GM19468 (cell line): Measurements from ENCODE around the gene ALDH3B2.
A peak's percentile ranks its signal among the peaks of the same experiment; 100 is the strongest.
"Not testable (repeated sequence)": the region's sequence is repeated elsewhere in the genome, so short reads cannot be mapped to it uniquely, and the experiment has no call there.

Source experiments
- ATAC-seq: cut with Tn5 transposase; IDR thresholded peaks from one replicate; pipeline ENCODE4 v1.9.1; 2021; ENCODE audit warnings: mild to moderate bottlenecking, moderate library complexity, moderate number of reproducible peaks; ENCODE audit not compliant: unreplicated experiment; ENCODE audit errors: extremely low read depth

The ALDH3B2 gene

GRCh38 chr11:67632175-67632981, 42.0 kb downstream of the ALDH3B2 start:
- no peak for ATAC-seq

DNA sequence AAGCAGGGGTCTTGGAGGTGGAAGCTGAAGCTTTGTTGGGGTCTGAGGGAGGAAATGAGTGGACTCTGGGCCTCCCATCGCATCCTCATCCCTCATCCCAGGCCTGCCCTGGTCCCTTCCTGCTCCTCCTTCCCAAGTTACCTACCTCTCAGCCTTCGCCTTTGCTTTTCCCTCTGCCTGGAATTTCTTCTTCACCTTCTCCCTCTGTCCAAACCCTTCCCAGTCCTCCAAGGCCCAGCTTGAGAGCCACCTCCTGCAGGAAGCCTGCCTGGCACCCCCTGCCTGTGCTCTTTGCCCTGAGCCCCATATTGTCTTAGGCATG, 42.6 kb downstream of the ALDH3B2 start:
- no peak for ATAC-seq

GRCh38 chr11:67631411-67631810, 43.0 kb downstream of the ALDH3B2 start:
- no peak for ATAC-seq

- ATAC-seq, result no peak
Observed at GRCh38 chr11:67630943-67631331, 43.5 kb downstream of the ALDH3B2 start.

DNA sequence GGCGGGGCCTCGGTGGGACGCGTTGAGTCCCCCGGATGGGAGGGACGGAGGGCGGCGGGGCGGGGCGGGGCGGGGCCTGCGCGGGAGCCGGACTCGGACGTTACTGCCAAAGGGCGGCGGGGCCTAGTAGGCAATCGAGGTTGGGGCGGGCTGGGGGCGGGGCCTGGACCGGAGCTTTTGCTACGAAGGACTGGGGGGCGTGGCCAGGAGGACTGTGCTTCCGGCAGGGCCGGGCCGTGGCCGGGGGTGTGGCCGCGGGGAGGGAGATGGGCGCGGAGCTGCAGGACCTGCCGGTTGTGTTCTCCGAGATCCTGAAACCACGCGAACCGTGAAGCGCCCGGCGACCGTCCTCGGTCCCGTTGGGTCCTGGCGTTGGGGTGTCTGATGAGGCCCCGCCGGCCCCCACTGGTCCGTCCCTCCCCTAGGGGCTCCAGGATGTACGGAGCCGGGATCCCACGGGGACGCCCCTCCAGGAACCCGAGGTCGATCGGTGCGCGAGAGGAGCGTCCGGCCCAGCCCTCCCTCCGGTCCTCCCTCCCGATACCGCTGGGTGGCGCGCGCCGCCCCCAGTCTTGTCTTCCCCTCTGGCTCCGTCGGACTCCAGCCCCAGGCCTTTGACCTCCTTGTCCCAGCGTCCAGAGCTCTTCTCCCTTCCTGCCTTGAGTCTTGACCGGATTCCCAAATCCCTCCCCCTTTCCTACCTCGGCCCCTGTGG, 44.0 kb downstream of the ALDH3B2 start:
- ATAC-seq, result peak; percentile 17

- ATAC-seq, result peak; percentile 44
Observed at GRCh38 chr11:67629386-67630227, 44.8 kb downstream of the ALDH3B2 start, which contains the start of gene NUDT8. Gene NUDT8, minus strand, starts transcription at chr11:67629937. Its CDS starts 26 bp downstream, at chr11:67629911.

DNA sequence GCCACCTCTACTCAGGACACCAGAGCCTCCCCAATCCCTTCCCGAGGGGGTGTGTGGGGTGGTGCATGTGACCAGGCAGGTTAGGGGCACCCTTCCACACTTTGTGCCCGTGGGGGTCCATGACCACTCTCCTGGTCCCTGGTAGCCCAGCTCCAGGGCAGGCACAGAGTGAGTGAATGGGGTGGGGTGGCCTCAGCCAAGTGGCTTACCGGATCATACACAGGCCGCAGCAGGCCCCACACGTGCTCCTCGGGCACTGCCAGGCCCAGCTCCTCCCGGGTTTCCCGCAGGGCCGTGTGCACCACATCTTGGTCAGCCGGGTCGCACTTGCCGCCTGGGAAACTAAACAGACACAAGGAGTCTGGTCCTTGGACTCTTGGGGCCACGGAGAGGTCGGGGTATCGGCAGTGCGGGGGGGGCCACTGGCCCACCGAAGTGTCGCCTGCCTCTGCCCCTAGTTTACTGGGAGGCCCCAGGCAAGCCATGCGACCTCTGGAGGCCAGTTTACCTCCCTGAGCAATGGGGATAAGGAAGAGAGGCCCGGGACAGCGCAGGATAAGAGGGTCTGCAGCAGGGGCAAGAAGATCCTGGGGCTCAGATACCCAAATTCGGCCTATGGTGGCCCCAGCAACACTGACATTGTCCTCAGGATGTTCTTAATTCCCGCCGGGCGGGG, 45.6 kb downstream of the ALDH3B2 start:
- no peak for ATAC-seq

GRCh38 chr11:67627812-67628624, 46.4 kb downstream of the ALDH3B2 start:
- no peak for ATAC-seq

DNA sequence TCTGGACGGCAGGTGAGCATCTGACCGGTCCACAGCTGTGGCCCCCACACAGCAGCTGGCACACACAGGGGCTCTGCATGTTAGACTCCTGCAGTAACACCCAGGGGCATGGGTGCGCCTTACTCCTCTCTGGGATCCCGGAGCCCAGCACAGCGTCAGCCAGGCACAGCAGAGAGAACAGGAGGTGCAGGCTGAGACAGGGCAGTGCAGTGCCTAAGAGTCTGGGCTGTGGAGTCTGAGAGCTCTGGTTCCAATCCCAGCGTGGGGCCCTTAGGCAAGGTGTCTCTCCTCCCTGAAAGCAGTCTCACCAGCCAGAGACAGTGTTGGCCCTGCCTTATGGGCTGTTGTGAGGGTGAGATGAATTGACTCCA, 47.0 kb downstream of the ALDH3B2 start:
- no peak for ATAC-seq

DNA sequence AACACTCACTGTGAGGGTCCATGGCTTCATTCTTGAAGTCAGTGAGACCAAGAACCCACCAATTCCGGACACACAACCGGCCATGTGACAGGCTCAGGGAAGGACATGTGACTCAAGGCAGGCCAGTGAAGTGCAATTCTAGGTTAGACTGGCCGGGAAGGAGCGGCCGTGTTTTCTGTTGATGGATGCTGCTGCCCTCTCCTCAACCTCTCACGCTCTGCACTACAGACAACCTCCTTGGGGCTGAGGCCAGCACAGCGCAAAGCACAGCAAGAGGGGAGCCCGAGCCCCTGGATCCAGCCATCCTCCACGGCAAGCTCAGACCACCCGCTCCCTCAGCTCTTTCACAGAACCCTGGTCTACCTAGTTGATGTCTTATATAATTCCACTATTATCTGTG, 47.5 kb downstream of the ALDH3B2 start:
- no peak for ATAC-seq

- not testable (repeated sequence) for ATAC-seq
Observed at GRCh38 chr11:67626131-67626833, 48.1 kb downstream of the ALDH3B2 start.

DNA sequence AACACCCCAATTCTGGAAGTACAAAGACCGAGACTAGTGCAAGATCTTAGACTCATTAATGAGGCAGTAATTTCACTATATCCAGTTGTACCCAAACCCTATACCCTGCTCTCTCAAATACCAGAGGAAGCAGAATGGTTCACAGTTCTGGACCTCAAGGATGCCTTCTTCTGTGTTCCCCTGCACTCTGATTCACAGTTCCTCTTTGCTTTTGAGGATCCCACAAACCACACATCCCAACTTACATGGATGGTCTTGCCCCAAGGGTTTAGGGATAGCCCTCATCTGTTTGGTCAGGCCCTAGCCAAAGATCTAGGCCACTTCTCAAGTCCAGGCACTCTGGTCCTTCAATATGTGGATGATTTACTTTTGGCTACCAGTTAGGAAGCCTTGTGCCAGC, 50.6 kb downstream of the ALDH3B2 start:
- ATAC-seq, result not testable (repeated sequence)

DNA sequence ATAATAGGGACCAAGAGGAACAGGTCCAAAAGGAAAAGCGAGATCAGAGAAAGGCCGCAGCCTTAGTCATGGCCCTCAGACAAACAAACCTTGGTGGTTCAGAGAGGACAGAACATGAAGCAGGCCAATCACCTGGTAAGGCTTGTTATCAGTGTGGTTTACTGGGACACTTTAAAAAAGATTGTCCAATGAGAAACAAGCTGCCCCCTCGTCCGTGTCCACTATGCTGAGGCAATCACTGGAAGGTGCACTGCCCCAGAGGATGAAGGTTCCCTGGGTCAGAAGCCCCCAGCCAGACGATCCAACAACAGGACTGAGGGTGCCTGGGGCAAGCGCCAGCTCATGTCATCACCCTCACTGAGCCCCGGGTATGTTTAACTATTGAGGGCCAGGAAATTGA, 51.5 kb downstream of the ALDH3B2 start:
- ATAC-seq, result not testable (repeated sequence)

DNA sequence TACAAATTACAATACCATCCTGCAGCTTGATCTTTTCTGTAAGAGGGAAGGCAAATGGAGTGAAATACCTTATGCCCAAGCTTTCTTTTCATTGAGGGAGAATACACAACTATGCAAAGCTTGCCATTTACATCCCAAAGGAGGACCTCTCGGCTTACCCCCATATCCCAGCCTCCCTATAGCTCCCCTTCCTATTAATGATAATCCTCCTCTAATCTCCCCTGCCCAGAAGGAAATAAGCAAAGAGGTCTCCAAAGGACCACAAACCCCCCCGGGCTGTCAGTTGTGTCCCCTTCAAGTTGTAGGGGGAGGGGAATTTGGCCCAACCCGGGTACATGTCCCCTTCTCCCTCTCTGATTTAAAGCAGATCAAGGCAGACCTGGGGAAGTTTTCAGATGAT, 52.5 kb downstream of the ALDH3B2 start:
- ATAC-seq, result not testable (repeated sequence)

GRCh38 chr11:67620621-67621020, 53.8 kb downstream of the ALDH3B2 start:
- not testable (repeated sequence) for ATAC-seq

DNA sequence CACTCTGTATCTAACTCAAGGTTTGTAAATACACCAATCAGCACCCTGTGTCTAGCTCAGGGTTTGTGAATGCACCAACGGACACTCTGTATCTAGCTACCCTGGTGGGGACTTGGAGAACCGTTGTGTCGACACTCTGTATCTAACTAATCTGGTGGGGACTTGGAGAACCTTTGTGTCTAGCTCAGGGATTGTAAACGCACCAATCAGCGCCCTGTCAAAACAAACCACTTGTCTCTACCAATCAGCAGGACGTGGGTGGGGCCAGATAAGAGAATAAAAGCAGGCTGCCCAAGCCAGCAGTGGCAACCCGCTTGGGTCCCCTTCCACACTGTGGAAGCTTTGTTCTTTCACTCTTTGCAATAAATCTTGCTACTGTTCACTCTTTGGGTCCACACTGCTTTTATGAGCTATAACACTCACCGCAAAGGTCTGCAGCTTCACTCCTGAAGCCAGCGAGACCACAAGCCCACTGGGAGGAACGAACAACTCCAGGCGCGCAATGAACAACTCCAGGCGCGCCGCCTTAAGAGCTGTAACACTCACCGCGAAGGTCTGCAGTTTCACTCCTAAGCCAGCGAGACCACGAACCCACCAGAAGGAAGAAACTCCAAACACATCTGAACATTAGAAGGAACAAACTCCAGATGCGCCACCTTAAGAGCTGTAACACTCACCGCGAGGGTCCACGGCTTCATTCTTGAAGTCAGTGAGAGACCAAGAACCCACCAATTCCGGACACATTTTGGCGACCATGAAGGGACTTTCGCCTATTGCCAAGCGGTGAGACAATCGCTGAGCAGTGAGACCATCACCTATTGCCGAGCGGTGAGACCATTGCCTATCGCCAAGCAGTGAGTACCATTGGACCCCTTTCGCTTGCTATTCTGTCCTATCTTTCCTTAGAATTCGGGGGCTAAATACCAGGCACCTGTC, 54.5 kb downstream of the ALDH3B2 start:
- not testable (repeated sequence) for ATAC-seq

- not testable (repeated sequence) for ATAC-seq
Observed at GRCh38 chr11:67618901-67619659, 55.3 kb downstream of the ALDH3B2 start.
